Caco-2 (cell line): ENCODE results near the gene SPOCK1. TPM values are rescaled to one million over a fixed set of nuclear protein-coding genes. Genes with fewer than 3 reads are reported as not detected.

ENCODE experiments used
- BruUV-seq: library from RNA; stranded (reverse); fragments of 400-500 nt; replicated peaks from 2 replicates; lab custom pipeline; 2021; lab: Mats Ljungman, UMichigan
- CTCF ChIA-PET: fragments of 300-600 bp; sonication (Branson Sonifier 250); formaldehyde crosslinking; loops from one replicate; lab custom pipeline; 2022; ENCODE audit warnings: antibody characterized with exemption; lab: Charles Lee
- POLR2A ChIA-PET: fragments of 300-600 bp; sonication (Branson Sonifier 250); formaldehyde crosslinking; loops from one replicate; lab custom pipeline; 2022; ENCODE audit warnings: antibody characterized with exemption; lab: Charles Lee
- DNase-seq, 2 experiments: peaks; one replicate each; pipeline versions ENCODE4 v3.0.0 to v3.0.0-alpha.2; 2020 to 2022
- H3K27me3 ChIP-seq: replicated peaks from 2 replicates; pipeline ENCODE4 v1.6.0; 2011; ENCODE audit warnings: low read length; ENCODE audit not compliant: control insufficient read depth, insufficient read depth
- H3K36me3 ChIP-seq: 2 replicates; pipeline ENCODE4 v1.5.1; 2011; ENCODE audit warnings: low read length; ENCODE audit not compliant: control insufficient read depth, insufficient read depth
- H3K4me1 ChIP-seq: fragments of 250-450 bp; sonication (Bioruptor Pico); 2 replicates; pipeline ENCODE4 v1.5.1; 2020; ENCODE audit warnings: mild to moderate bottlenecking
- H3K4me3 ChIP-seq: 2 replicates; pipeline ENCODE4 v1.5.1; 2011; ENCODE audit warnings: low read depth, mild to moderate bottlenecking, control low read depth, low read length
- H3K9me3 ChIP-seq: fragments of 250-450 bp; sonication (Bioruptor Pico); 2 replicates; pipeline ENCODE4 v1.5.1; 2020; ENCODE audit warnings: mild to moderate bottlenecking, moderate library complexity
- H3K27ac Mint-ChIP-seq: one replicate; pipeline ENCODE4 v1.8.0; 2022; ENCODE audit warnings: mixed read lengths; ENCODE audit not compliant: unreplicated experiment
- H3K27me3 Mint-ChIP-seq: one replicate; pipeline ENCODE4 v1.8.0; 2022; ENCODE audit warnings: mixed read lengths; ENCODE audit not compliant: insufficient read depth, unreplicated experiment
- H3K36me3 Mint-ChIP-seq: one replicate; pipeline ENCODE4 v1.8.0; 2022; ENCODE audit warnings: mild to moderate bottlenecking, mixed read lengths; ENCODE audit not compliant: insufficient read depth, unreplicated experiment
- H3K4me1 Mint-ChIP-seq: one replicate; pipeline ENCODE4 v1.8.0; 2022; ENCODE audit warnings: low read depth, mixed read lengths; ENCODE audit not compliant: unreplicated experiment
- H3K4me3 Mint-ChIP-seq: one replicate; pipeline ENCODE4 v1.8.0; 2022; ENCODE audit warnings: mild to moderate bottlenecking, moderate library complexity, mixed read lengths; ENCODE audit not compliant: unreplicated experiment
- H3K9me3 Mint-ChIP-seq: one replicate; pipeline ENCODE4 v1.8.0; 2022; ENCODE audit warnings: mixed read lengths; ENCODE audit not compliant: unreplicated experiment
- intact Hi-C: fragments of 100-400 bp; cut with micrococcal nuclease; formaldehyde crosslinking; loops from one replicate; pipeline ENCODE4 v1.10.0; 2022; ENCODE audit not compliant: unreplicated experiment
- total RNA-seq: library from RNA; stranded (reverse); gene quantifications from 2 replicates; pipeline ENCODE4 v1.2.3, GENCODE V29; 2022
- TF ChIP-seq, protein P1 (sequence below), 2 experiments: fragments of 200-600 bp in 1 of 2; IDR thresholded peaks; 1 replicate in 1 of 2; 2 replicates in 1 of 2; pipeline versions ENCODE4 v1.5.1 to v1.8.0; 2011 to 2022; ENCODE audit warnings: antibody characterized with exemption in 1 of 2, control low read depth in 1 of 2, inconsistent platforms in 1 of 2, low read depth in 1 of 2, low read length in 1 of 2, mild to moderate bottlenecking in 1 of 2, moderate library complexity in 1 of 2; ENCODE audit not compliant: insufficient read depth in 1 of 2, severe bottlenecking in 1 of 2, unreplicated experiment in 1 of 2

Gene SPOCK1
- total RNA-seq, 1 experiment from 2014 or later = not detected

DNA sequence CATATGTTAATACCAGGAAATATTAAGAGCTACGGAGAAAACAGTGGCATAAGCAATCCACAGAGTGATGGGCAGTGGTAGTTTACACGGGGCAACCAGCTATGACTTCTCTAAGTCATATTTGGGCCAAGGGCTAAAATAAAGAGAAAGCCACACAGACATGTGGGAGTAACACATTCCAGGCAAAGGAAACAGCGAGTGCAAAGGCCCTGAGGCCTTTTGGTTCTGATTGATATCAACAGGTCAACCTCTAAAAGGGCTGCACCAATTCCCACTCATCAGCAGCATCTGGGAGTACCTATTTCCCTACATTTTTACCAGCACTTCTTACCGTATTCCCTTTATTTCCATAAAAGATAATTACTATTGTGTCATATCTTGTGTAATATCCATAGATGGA is 173.4 kb downstream of the SPOCK1 start:
- TF ChIP-seq, protein P1, sequence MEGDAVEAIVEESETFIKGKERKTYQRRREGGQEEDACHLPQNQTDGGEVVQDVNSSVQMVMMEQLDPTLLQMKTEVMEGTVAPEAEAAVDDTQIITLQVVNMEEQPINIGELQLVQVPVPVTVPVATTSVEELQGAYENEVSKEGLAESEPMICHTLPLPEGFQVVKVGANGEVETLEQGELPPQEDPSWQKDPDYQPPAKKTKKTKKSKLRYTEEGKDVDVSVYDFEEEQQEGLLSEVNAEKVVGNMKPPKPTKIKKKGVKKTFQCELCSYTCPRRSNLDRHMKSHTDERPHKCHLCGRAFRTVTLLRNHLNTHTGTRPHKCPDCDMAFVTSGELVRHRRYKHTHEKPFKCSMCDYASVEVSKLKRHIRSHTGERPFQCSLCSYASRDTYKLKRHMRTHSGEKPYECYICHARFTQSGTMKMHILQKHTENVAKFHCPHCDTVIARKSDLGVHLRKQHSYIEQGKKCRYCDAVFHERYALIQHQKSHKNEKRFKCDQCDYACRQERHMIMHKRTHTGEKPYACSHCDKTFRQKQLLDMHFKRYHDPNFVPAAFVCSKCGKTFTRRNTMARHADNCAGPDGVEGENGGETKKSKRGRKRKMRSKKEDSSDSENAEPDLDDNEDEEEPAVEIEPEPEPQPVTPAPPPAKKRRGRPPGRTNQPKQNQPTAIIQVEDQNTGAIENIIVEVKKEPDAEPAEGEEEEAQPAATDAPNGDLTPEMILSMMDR (IDR thresholded peaks at IDR 0.05; ENCODE audit: insufficient read depth in 1 of 2, low read depth in 1 of 2, low read length in 1 of 2, severe bottlenecking in 1 of 2, unreplicated experiment in 1 of 2) = no peak
- no peaks in the 10 kb centered on the region for H3K4me1 Mint-ChIP-seq
- no peak overlapping the region for H3K27ac Mint-ChIP-seq
- intact Hi-C loops = no loop called here
- Histone ChIP-seq H3K4me3 (no peak overlapping the region), H3K36me3 (no peaks in the 10 kb centered on the region), H3K9me3 (no peaks in the 10 kb centered on the region), H3K4me1 (no peaks in the 10 kb centered on the region), H3K27me3 (no peaks in the 10 kb centered on the region)
- H3K27me3 Mint-ChIP-seq = peaks cover 29% of the 10 kb centered on the region
- ChIA-PET CTCF (no interaction called here), POLR2A (no interaction called here)
- no peaks in the 10 kb centered on the region for H3K9me3 Mint-ChIP-seq
- no peaks in the 10 kb centered on the region for H3K36me3 Mint-ChIP-seq
- BruUV-seq = no TSS peak
- no peak overlapping the region for H3K4me3 Mint-ChIP-seq
- DNase-seq = no peak

DNA sequence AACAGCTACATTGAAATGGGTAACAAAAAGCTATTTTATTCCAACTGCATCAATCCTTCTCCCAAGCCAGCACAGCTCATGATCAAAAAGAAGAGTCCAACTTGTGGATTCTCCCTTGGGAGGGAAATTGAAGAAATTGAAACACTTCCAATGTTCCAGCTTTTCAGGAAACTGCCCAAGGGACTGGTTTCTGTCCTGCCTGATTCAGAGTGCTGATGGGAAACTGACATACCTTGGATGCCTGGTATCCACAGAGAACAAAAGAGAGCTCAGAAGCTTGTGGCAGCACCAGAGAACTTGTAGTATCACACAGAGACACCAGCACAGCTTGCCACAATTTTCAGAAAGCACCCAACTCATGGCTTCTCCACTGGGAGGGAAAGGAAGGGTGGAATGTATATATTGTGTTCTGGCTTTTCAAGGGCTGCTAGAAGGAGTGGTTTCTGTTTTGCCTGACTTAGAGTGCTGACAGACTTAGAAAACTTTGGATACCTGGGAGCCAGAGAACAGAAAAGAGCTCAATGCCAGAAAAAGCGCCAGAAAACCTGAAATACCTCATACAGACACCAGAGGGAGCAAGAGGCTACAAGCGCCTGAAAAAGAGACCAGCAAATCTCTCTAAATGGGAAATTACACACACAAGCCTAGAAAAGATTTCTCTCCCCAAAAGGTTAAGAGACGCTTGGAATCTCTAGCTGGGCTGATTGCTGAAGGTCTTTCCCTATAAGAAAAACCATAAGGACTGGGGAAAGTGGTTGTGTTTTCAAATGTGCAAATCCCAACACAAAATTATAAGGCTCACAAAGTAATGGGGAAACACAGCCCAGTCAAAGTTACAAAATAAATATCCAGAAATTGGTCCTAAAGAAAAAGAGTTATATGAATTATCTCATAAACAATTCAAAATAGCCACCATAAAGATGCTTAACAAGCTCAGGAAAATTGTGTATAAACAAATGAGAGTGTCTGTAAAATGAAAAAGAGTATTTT is 178.8 kb downstream of the SPOCK1 start:
- ChIA-PET CTCF (interaction anchor here (0.6 to 1.2 kb wide), 19 partner anchors 8 to 1717 kb away, joined by 3 to 7 read pairs (median 3); partner anchors contain the start of gene SPOCK1), POLR2A (interaction anchor here (0.6 kb wide), 2 partner anchors 16 to 176 kb away, joined by 3 read pairs; no protein-coding TSS in a partner anchor)
- Histone ChIP-seq H3K27me3 (peaks cover 1% of the 10 kb centered on the region; the same call in 1 of the 2 replicates), H3K4me3 (no peak overlapping the region), H3K4me1 (no peaks in the 10 kb centered on the region), H3K36me3 (no peaks in the 10 kb centered on the region), H3K9me3 (no peaks in the 10 kb centered on the region)
- DNase-seq = peak in 1 of 2 experiments; percentile 57
- H3K27ac Mint-ChIP-seq = no peak overlapping the region
- BruUV-seq = no TSS peak
- H3K27me3 Mint-ChIP-seq = peaks cover 29% of the 10 kb centered on the region
- no peaks in the 10 kb centered on the region for H3K36me3 Mint-ChIP-seq
- intact Hi-C loops = no loop called here
- TF ChIP-seq, protein P1 (IDR thresholded peaks at IDR 0.05; ENCODE audit: insufficient read depth in 1 of 2, low read depth in 1 of 2, low read length in 1 of 2, severe bottlenecking in 1 of 2, unreplicated experiment in 1 of 2) = peak; percentile 85 to 88
- H3K9me3 Mint-ChIP-seq = no peaks in the 10 kb centered on the region
- no peaks in the 10 kb centered on the region for H3K4me1 Mint-ChIP-seq
- H3K4me3 Mint-ChIP-seq = no peak overlapping the region

DNA sequence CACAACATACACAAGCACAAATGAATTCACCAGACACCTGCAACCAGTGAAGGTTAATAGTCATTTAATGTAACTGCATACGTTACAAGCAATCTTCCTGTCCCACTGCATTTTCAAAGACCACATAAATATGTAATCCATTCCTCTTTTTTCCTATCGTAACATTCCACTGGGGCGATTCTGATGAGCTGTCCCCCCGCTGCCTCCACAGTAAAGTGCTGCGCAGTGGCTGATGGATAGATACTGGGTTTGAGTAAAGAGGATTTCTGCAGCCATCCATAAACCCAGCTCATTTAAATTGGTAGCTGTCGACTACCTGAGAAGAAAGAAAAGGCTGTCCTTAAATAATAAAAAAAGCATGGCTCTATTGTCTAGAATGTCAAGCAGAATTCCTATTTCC is 181.1 kb downstream of the SPOCK1 start:
- peaks cover 2% of the 10 kb centered on the region; the same call in 1 of the 2 replicates for H3K27me3 ChIP-seq
- no peak overlapping the region for H3K4me3 ChIP-seq
- ChIA-PET CTCF (no interaction called here), POLR2A (no interaction called here)
- H3K27ac Mint-ChIP-seq = no peak overlapping the region
- no peaks in the 10 kb centered on the region for H3K4me1 Mint-ChIP-seq
- no peaks in the 10 kb centered on the region for H3K4me1 ChIP-seq
- H3K36me3 Mint-ChIP-seq = no peaks in the 10 kb centered on the region
- TF ChIP-seq, protein P1 (IDR thresholded peaks at IDR 0.05; ENCODE audit: insufficient read depth in 1 of 2, low read depth in 1 of 2, low read length in 1 of 2, severe bottlenecking in 1 of 2, unreplicated experiment in 1 of 2) = no peak
- intact Hi-C loops = no loop called here
- no TSS peak for BruUV-seq
- peaks cover 28% of the 10 kb centered on the region for H3K27me3 Mint-ChIP-seq
- no peaks in the 10 kb centered on the region for H3K36me3 ChIP-seq
- H3K9me3 ChIP-seq = no peaks in the 10 kb centered on the region
- H3K4me3 Mint-ChIP-seq = no peak overlapping the region
- no peaks in the 10 kb centered on the region for H3K9me3 Mint-ChIP-seq
- DNase-seq = no peak
